ENCODE data around the gene TPRX2.
"Not testable (repeated sequence)": the region's sequence is repeated elsewhere in the genome, so short reads cannot be mapped to it uniquely, and the experiment has no call there.

TPRX2 gene

DNA sequence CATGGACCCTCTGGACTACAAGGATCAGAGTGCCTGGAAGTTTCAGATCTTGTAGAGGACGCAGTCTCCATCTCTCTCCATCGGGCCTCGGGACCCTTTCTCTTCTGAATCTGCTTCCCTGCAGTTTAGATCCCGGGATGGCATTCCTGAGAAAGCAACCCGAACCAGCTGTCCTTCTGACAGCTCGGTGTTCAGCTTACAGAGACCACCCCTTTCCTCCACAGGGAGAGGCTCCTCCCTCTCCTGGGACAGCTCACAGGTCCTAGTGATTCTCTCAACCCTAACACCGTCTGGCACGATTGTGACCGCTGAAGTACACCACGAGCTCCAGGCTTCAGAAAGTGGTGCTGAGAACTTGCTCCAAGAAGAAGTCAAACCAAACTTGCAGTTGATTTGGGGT lies 19.1 kb upstream of the TPRX2 start:
- Mint-ChIP-seq H3K4me3 (no peak overlapping the region), H3K4me1 (no peaks in the 10 kb centered on the region), H3K9me3 (no peaks in the 10 kb centered on the region), H3K27ac (ENCODE audit: low read depth) (no peak overlapping the region), H3K36me3 (ENCODE audit: insufficient read depth) (no peaks in the 10 kb centered on the region), H3K27me3 (peaks cover 38% of the 10 kb centered on the region)
- ATAC-seq (replicated peaks; ENCODE audit: extremely low read depth, poor library complexity, severe bottlenecking) (no peak), DNase-seq (ENCODE audit: low spot score in 2 of 2) (no peak)

DNA sequence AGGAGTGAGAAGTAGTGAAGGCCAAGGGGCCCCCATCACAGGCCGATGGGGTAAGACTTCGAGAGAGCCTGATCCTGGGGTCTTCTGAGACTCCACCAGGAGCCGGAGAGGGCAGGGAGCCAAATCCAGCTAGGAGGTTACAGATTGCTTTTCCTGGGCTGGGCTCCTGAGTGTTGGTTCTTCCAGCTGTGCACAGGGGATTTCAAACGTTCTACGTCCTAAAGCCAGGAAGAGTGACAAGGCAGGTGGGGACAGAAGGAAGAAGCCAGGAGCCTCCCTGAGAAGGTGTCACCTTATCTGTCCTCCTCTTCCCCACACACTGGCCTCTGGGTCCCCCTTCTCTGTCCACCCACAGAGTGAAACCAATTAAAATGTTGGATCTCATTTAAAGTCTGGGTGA lies 16.1 kb upstream of the TPRX2 start:
- Mint-ChIP-seq H3K4me1 (no peaks in the 10 kb centered on the region), H3K27ac (ENCODE audit: low read depth) (no peak overlapping the region), H3K36me3 (ENCODE audit: insufficient read depth) (no peaks in the 10 kb centered on the region), H3K9me3 (no peaks in the 10 kb centered on the region), H3K4me3 (no peak overlapping the region), H3K27me3 (peaks cover 57% of the 10 kb centered on the region)
- DNase-seq (ENCODE audit: low spot score in 2 of 2): no peak
- no peak for ATAC-seq (replicated peaks; ENCODE audit: extremely low read depth, poor library complexity, severe bottlenecking)

DNA sequence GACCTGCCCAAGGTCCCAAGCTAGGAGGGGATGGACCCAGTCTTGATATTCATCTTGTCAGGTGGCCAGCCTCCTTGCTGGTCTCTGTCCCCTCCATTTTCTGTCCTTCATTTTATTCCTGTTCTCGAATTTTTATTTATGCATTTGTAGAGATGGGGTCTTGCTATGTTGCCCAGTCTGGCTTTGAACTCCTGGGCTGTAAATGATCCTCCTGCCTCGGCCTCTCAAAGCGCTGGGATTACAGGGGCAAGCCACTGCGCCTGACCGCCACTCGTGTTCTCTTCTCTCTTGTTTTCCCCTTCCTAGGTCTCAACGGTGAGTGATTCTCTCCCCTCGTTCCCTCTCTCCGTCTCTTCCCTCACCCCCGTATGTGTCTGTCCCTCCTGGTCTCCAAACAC lies 10.6 kb upstream of the TPRX2 start:
- no peaks in the 10 kb centered on the region for H3K9me3 Mint-ChIP-seq
- peaks cover 2% of the 10 kb centered on the region for H3K36me3 Mint-ChIP-seq (ENCODE audit: insufficient read depth)
- no peak for ATAC-seq (replicated peaks; ENCODE audit: extremely low read depth, poor library complexity, severe bottlenecking)
- no peak overlapping the region for H3K27ac Mint-ChIP-seq (ENCODE audit: low read depth)
- no peak for DNase-seq (ENCODE audit: low spot score in 2 of 2)
- H3K4me1 Mint-ChIP-seq: peaks cover 6% of the 10 kb centered on the region
- H3K4me3 Mint-ChIP-seq: no peak overlapping the region
- peaks cover 82% of the 10 kb centered on the region for H3K27me3 Mint-ChIP-seq

DNA sequence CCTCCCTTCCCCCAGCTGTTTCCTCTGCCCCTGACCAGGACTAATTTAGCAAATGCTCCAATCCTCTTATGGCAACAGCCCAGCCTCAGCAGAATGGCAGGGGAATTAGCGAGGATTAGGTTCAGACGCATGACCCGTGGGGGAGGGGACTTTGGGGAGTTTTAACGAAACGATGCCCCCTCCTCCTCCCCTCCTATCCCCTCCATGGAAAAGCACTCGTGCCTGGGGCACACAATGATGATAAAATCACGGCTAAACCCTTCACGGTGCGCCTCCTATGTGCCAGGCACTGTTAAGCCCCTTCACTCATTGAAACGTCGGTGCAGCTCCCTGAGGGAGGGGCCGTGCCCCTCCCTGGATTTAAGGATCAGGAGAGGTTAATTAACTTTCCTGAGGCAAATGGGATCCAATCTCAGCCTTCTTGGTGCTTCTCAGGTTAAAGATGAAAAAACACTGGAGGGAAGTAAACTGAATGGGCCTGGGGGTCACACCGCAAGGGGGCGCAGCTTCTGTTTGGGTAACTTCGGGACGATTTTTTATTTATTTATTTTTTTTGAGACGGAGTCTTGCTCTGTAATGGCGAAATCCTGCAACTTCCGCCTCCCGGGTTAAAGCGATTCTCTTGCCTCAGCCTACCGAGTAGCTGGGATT lies 10.1 kb upstream of the TPRX2 start:
- no peak for DNase-seq (ENCODE audit: low spot score in 2 of 2)
- H3K9me3 Mint-ChIP-seq: no peaks in the 10 kb centered on the region
- peaks cover 6% of the 10 kb centered on the region for H3K4me1 Mint-ChIP-seq
- ATAC-seq (replicated peaks; ENCODE audit: extremely low read depth, poor library complexity, severe bottlenecking): no peak
- H3K27me3 Mint-ChIP-seq: peaks cover 82% of the 10 kb centered on the region
- H3K27ac Mint-ChIP-seq (ENCODE audit: low read depth): no peak overlapping the region
- peaks cover 2% of the 10 kb centered on the region for H3K36me3 Mint-ChIP-seq (ENCODE audit: insufficient read depth)
- peak overlapping the region; percentile 26 for H3K4me3 Mint-ChIP-seq

DNA sequence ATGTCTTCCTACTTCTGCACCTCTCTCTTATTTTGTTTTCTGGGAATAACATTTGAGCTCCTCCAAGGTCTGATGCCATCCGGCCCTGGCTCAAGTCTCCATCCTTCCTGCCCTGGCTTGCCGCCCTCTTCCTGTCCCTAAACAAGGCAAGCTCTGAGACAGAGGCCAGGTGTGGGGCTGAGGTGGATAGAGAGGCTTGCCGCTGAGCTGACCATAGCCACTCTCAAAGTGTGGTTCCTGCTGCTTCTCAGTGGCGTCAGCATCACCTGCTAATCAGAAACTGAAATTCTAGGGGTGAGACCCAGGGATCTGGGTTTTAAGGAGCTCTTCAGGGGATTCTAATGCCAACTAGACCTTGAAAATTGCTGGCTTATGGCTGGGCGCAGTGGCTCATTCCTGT lies 6.0 kb upstream of the TPRX2 start:
- peaks cover 6% of the 10 kb centered on the region for H3K4me1 Mint-ChIP-seq
- H3K4me3 Mint-ChIP-seq: no peak overlapping the region
- no peak for ATAC-seq (replicated peaks; ENCODE audit: extremely low read depth, poor library complexity, severe bottlenecking)
- no peak for DNase-seq (ENCODE audit: low spot score in 2 of 2)
- H3K27ac Mint-ChIP-seq (ENCODE audit: low read depth): no peak overlapping the region
- peaks cover 72% of the 10 kb centered on the region for H3K27me3 Mint-ChIP-seq
- no peaks in the 10 kb centered on the region for H3K9me3 Mint-ChIP-seq
- peaks cover 2% of the 10 kb centered on the region for H3K36me3 Mint-ChIP-seq (ENCODE audit: insufficient read depth)

GRCh38 chr19:47854459-47854858 lies 4.6 kb upstream of the TPRX2 start:
- peaks cover 66% of the 10 kb centered on the region for H3K27me3 Mint-ChIP-seq
- DNase-seq (ENCODE audit: low spot score in 2 of 2): no peak
- H3K36me3 Mint-ChIP-seq (ENCODE audit: insufficient read depth): peaks cover under 1% of the 10 kb centered on the region
- peaks cover 4% of the 10 kb centered on the region for H3K4me1 Mint-ChIP-seq
- no peaks in the 10 kb centered on the region for H3K9me3 Mint-ChIP-seq
- no peak overlapping the region for H3K4me3 Mint-ChIP-seq
- ATAC-seq (replicated peaks; ENCODE audit: extremely low read depth, poor library complexity, severe bottlenecking): no peak
- no peak overlapping the region for H3K27ac Mint-ChIP-seq (ENCODE audit: low read depth)

GRCh38 chr19:47858231-47858630 lies 804 bp upstream of the TPRX2 start:
- H3K9me3 Mint-ChIP-seq; H3K27ac Mint-ChIP-seq (ENCODE audit: low read depth); ATAC-seq (replicated peaks; ENCODE audit: extremely low read depth, poor library complexity, severe bottlenecking); H3K4me1 Mint-ChIP-seq; DNase-seq (ENCODE audit: low spot score in 2 of 2); H3K4me3 Mint-ChIP-seq; H3K36me3 Mint-ChIP-seq (ENCODE audit: insufficient read depth): not testable (repeated sequence)
- peaks cover 47% of the 10 kb centered on the region for H3K27me3 Mint-ChIP-seq

DNA sequence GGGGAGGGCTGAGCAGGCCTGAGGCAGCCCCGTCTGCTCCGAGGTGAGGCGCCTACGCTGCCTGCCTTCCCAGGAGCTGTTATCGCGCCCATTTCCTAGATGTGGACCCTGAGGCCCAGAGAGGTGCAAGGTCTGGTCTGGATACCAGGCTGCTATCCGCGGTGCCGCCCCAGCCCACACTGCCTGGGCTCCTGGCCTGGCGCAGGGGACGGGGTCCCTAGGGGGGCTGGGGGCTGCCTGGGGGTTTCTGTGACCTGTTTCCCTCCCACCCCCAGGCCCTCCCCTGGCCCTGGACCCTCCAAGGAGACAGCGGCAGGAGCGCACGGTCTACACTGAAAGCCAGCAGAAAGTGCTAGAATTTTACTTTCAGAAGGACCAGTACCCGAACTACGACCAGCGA lies 803 bp downstream of the TPRX2 start:
- not testable (repeated sequence) for DNase-seq (ENCODE audit: low spot score in 2 of 2); ATAC-seq (replicated peaks; ENCODE audit: extremely low read depth, poor library complexity, severe bottlenecking); H3K4me3 Mint-ChIP-seq; H3K4me1 Mint-ChIP-seq; H3K9me3 Mint-ChIP-seq; H3K27ac Mint-ChIP-seq (ENCODE audit: low read depth); H3K36me3 Mint-ChIP-seq (ENCODE audit: insufficient read depth)
- peaks cover 43% of the 10 kb centered on the region for H3K27me3 Mint-ChIP-seq

DNA sequence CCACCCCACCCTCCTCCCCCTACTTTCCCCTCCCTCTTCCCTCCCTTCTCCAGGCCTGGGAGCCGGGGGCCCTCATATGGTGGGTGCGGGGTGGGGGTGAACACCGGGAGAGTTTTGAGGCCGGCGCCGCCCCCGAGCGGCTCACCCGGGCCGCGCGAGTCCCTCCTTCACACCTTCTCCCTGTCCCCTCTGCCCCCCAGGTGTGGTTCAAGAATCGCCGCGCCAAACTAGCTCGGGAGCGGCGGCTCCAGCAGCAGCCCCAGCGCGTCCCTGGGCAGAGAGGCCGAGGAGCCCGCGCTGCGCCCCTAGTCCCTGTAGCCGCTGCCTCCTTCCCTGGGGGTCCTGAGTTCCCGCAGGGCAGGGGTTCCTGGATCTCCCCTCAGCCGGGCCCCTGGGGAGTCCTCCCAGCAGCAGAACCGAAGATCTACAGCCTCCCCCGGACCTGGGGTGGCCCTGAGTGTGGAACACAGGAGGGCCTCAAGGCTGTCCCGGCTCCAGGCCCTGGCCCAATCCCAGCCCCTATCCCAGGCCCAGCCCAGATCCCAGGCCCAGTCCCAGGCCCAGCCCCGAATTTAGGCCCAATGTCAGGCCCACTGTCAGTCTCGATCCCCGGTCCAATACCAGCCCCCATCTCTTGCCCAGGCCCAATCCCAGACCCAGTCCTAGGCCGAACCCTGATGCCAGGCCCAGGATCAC lies 1.7 kb downstream of the TPRX2 start:
- ATAC-seq (replicated peaks; ENCODE audit: extremely low read depth, poor library complexity, severe bottlenecking): no peak
- Mint-ChIP-seq H3K36me3 (ENCODE audit: insufficient read depth) (no peaks in the 10 kb centered on the region), H3K4me1 (no peaks in the 10 kb centered on the region), H3K4me3 (no peak overlapping the region), H3K27me3 (peaks cover 41% of the 10 kb centered on the region), H3K27ac (ENCODE audit: low read depth) (no peak overlapping the region), H3K9me3 (no peaks in the 10 kb centered on the region)
- no peak for DNase-seq (ENCODE audit: low spot score in 2 of 2)

- Mint-ChIP-seq H3K9me3 (no peaks in the 10 kb centered on the region), H3K36me3 (ENCODE audit: insufficient read depth) (peaks cover 2% of the 10 kb centered on the region)
Observed at GRCh38 chr19:47861630-47862029, 2.6 kb downstream of the TPRX2 start.

GRCh38 chr19:47863514-47863936 lies 4.5 kb downstream of the TPRX2 start:
- no peaks in the 10 kb centered on the region for H3K4me1 Mint-ChIP-seq
- H3K36me3 Mint-ChIP-seq (ENCODE audit: insufficient read depth): peaks cover 2% of the 10 kb centered on the region
- H3K4me3 Mint-ChIP-seq: no peak overlapping the region
- H3K9me3 Mint-ChIP-seq: no peaks in the 10 kb centered on the region
- H3K27me3 Mint-ChIP-seq: peaks cover 30% of the 10 kb centered on the region
- H3K27ac Mint-ChIP-seq (ENCODE audit: low read depth): no peak overlapping the region
- DNase-seq (ENCODE audit: low spot score in 2 of 2): peak; percentile 48 to 77
- ATAC-seq (replicated peaks; ENCODE audit: extremely low read depth, poor library complexity, severe bottlenecking): peak; percentile 56

More at GRCh38 chr19:47861630-47862029, 2.6 kb downstream of the TPRX2 start:
- H3K4me1 Mint-ChIP-seq: no peaks in the 10 kb centered on the region
- DNase-seq (ENCODE audit: low spot score in 2 of 2): no peak
- H3K4me3 Mint-ChIP-seq: no peak overlapping the region
- H3K27ac Mint-ChIP-seq (ENCODE audit: low read depth): no peak overlapping the region
- H3K27me3 Mint-ChIP-seq: peaks cover 37% of the 10 kb centered on the region
- no peak for ATAC-seq (replicated peaks; ENCODE audit: extremely low read depth, poor library complexity, severe bottlenecking)

DNA sequence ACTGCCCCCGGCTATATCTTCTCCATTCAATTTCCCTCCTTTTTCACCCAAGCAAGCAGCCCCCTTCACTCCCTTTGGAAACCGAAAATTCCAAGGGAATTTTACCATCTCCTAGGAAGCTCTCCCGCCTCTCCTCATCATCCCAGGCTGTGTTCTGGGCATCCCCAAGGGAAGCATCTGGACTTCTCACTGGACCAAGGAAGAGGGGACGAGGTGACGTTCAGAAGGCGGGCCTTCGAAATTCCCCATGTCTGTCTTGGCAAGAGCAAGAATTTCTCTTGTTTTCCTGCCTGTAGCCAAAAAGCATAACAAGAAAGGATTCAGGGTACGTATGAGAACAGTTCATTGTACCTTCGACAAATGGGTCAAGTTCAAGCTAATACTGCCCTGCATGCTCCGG lies 6.1 kb downstream of the TPRX2 start:
- H3K36me3 Mint-ChIP-seq (ENCODE audit: insufficient read depth): peaks cover 2% of the 10 kb centered on the region
- ATAC-seq (replicated peaks; ENCODE audit: extremely low read depth, poor library complexity, severe bottlenecking): no peak
- H3K27ac Mint-ChIP-seq (ENCODE audit: low read depth): no peak overlapping the region
- DNase-seq (ENCODE audit: low spot score in 2 of 2): no peak
- no peaks in the 10 kb centered on the region for H3K9me3 Mint-ChIP-seq
- no peaks in the 10 kb centered on the region for H3K4me1 Mint-ChIP-seq
- H3K27me3 Mint-ChIP-seq: peaks cover 26% of the 10 kb centered on the region
- H3K4me3 Mint-ChIP-seq: no peak overlapping the region

- peaks cover 43% of the 10 kb centered on the region for H3K27me3 Mint-ChIP-seq
- peaks cover 5% of the 10 kb centered on the region for H3K9me3 Mint-ChIP-seq
- no peaks in the 10 kb centered on the region for H3K36me3 Mint-ChIP-seq (ENCODE audit: insufficient read depth)
- DNase-seq (ENCODE audit: low spot score in 2 of 2): no peak
- ATAC-seq (replicated peaks; ENCODE audit: extremely low read depth, poor library complexity, severe bottlenecking): no peak
- no peak overlapping the region for H3K4me3 Mint-ChIP-seq
- H3K27ac Mint-ChIP-seq (ENCODE audit: low read depth): no peak overlapping the region
- no peaks in the 10 kb centered on the region for H3K4me1 Mint-ChIP-seq
Observed at GRCh38 chr19:47878906-47879305, 19.9 kb downstream of the TPRX2 start.

Measured in central memory CD8-positive, alpha-beta T cell (primary cell).